Epithelial cell of proximal tubule (primary cell): ENCODE results near the gene PLK3. TPM values are rescaled to one million over a fixed set of nuclear protein-coding genes. Genes with fewer than 3 reads are reported as not detected.

Experiments used
- DNase-seq: peaks from one replicate; pipeline ENCODE4 v3.0.0-alpha.2; 2011; ENCODE audit warnings: low read depth
- H3K4me3 ChIP-seq: 2 replicates; pipeline ENCODE4 v1.5.1; 2011; ENCODE audit warnings: low read depth, mild to moderate bottlenecking, low read length
- CTCF ChIP-seq: conservative IDR thresholded peaks from 2 replicates; pipeline ENCODE4 v1.5.1; 2012; ENCODE audit warnings: low read depth, mild to moderate bottlenecking, low read length
- total RNA-seq: library from RNA; depleted of rRNA; stranded (reverse); fragments of >200 nt; gene quantifications from 2 replicates; pipeline ENCODE4 v1.2.3, GENCODE V29; 2015

The PLK3 gene
- total RNA-seq, 1 donor from 2014 or later = 51.1 TPM

DNA sequence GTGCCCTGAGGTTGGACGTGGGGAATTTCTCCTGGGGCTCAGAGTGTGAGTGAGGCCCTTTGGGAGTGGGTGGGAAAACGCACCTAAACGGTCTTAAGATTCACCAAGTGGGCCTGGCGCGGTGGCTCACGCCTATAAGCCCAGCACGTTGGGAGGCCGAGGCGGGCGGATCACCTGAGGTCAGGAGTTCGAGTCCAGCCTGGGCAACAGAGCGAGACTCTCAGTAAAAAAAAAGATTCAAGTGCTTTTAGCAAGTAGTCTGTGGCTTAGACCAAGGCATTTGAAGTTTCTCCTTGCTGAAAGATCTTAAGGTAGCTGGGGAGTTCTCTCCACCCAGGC, 23.5 kb upstream of the PLK3 start:
- no peak for DNase-seq

GRCh38 chr1:44777547-44777946, 22.6 kb upstream of the PLK3 start:
- TF ChIP-seq CTCF = no peak
- peak overlapping the region; percentile 89 for H3K4me3 ChIP-seq
- DNase-seq = no peak

More for the DNA sequence above, 23.5 kb upstream of the PLK3 start:
- no peak for TF ChIP-seq CTCF
- peak overlapping the region; percentile 89 for H3K4me3 ChIP-seq

- no peak for DNase-seq
- H3K4me3 ChIP-seq = no peak overlapping the region
- no peak for TF ChIP-seq CTCF
Observed at GRCh38 chr1:44777969-44778635, 22.1 kb upstream of the PLK3 start.

DNA sequence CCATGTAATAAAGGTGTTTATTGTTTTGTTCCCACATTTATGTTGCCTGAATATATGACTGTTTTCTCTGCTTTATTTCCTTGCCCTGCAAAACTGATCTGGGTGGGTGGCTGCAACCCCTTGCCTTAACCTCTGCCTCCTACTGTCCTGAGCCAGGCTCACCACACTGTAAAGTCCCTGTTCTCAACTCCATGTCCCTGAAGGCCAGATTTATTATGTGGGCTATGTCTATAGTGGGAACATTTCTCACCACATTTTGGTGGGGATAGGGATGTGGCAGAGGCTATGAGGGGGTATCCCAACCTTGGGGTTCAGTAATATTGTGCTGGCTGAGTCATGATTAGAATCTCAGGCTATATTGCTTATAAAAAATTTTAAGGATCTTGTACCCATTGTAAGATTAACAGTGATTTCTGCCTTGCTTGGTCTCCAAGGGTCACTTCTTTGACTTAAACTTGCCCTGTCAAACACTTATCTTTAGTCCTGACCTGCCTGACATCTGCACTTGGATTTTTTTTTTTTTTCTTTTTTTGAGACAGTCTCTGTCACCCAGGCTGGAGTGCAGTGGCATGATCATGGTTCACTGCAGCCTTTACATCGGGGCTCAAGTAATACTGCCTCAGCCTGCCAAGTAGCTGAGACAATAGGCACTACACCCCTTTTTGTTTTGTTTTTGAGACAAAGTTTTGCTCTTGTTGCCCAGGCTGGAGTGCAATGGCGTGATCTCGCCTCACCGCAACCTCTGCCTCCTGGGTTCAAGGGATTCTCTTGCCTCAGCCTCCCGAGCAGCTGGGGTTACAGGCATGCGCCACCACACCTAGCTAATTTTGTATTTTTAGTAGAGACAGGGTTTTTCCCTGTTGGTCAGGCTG, 21.2 kb upstream of the PLK3 start:
- H3K4me3 ChIP-seq = no peak overlapping the region
- DNase-seq = no peak
- no peak for TF ChIP-seq CTCF

DNA sequence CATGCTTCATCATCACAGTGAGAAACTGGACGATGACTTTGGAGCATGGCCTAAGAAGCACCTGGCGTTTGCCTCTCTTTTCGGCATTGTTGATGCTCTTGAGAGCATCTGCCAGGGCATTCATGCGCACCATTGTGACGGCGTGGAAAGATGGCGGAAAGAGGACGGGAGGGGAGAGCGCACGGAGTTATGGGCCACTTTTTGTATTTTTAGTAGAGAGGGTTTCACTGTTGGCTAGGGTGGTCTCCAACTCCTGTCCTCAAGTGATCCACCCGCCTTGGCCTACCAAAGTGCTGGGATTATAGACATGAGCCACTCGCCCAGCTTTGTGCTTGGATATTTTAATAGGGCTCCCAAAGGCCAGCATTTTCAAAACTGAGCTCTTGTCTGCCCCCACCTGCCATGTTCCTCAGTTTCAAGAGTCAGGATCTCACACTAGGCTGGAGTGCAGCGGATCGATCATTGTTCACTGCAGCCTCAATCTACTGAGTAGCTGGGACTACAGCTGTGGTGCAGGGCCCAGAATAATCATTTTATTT, 19.5 kb upstream of the PLK3 start:
- no peak for TF ChIP-seq CTCF
- DNase-seq = no peak
- H3K4me3 ChIP-seq = no peak overlapping the region

DNA sequence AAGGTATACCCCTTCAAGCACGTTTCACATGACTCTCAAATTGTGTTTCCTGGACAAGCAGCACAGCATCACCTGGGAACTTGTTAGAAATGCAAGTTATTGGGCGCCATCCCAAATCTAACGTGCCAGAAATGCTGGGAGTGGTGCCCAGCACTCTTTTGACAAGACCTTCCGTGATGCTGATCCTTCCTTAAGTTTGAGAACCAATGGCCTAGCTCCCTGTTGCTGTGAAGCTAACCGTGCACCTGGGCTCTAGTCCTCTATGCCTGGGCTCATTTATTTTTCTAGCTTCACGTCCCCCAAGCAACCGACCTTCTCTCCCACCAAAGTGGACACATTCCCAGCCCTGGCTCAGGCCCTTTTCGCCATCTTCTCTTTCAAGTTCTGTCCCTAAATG, 16.5 kb upstream of the PLK3 start:
- TF ChIP-seq CTCF = no peak
- peak overlapping the region; percentile 51 for H3K4me3 ChIP-seq
- no peak for DNase-seq
